ENCODE data around the gene SHQ1.

DNA sequence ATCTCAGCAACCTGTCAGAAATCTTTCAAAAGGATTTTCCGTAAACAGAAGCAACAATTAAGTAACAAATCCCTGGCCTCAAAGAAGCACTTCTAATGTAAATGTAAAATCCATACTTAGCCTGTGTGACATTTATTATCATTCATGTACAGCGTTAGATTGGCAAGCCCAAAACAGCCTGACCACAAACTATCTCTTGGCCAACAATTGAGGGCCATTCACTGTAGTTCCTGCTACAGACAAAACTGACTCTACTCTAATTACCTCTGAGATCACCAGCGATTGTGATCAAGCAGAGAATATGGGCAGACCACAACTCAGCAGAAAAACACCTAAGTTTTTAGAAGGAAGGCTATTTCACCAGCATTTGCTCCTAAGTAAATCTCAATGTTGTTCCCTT, 9.2 kb downstream of the SHQ1 start:
- TF ChIP-seq, protein P1, sequence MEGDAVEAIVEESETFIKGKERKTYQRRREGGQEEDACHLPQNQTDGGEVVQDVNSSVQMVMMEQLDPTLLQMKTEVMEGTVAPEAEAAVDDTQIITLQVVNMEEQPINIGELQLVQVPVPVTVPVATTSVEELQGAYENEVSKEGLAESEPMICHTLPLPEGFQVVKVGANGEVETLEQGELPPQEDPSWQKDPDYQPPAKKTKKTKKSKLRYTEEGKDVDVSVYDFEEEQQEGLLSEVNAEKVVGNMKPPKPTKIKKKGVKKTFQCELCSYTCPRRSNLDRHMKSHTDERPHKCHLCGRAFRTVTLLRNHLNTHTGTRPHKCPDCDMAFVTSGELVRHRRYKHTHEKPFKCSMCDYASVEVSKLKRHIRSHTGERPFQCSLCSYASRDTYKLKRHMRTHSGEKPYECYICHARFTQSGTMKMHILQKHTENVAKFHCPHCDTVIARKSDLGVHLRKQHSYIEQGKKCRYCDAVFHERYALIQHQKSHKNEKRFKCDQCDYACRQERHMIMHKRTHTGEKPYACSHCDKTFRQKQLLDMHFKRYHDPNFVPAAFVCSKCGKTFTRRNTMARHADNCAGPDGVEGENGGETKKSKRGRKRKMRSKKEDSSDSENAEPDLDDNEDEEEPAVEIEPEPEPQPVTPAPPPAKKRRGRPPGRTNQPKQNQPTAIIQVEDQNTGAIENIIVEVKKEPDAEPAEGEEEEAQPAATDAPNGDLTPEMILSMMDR (conservative IDR thresholded peaks at IDR 0.05; ENCODE audit: low read length), result no peak
- no peak for TF ChIP-seq EZH2phosphoT487 (IDR thresholded peaks at IDR 0.05; ENCODE audit: borderline replicate concordance)

Measured in Loucy (cell line).